Measurements from ENCODE around the gene COL3A1. TPM values are rescaled to one million over a fixed set of nuclear protein-coding genes. Genes with fewer than 3 reads are reported as not detected.

The COL3A1 gene
- total and polyA plus RNA-seq, 9 of the 15 experiments (the other 6 are each of a cell fraction or from before 2014, with no cell fraction given) = 0.01 to 0.71 (median 0.07) TPM; not detected in 2

- Histone ChIP-seq H3K4me3 (no peak overlapping the region), H3K4me1 (replicated peaks in 1 of 2; ENCODE audit: control insufficient read depth in 2 of 2, insufficient read depth in 2 of 2, low read length in 2 of 2) (no peaks in the 10 kb centered on the region), H3K27me3 (ENCODE audit: control insufficient read depth in 2 of 2, insufficient read depth in 2 of 2, low read length in 2 of 2) (no peaks in the 10 kb centered on the region), H3K79me2 (ENCODE audit: control insufficient read depth, insufficient read depth, low read length) (no peaks in the 10 kb centered on the region), H2AFZ (ENCODE audit: low read depth, low read length) (no peak overlapping the region), H4K20me1 (replicated peaks; ENCODE audit: control insufficient read depth, insufficient read depth, low read length) (no peaks in the 10 kb centered on the region), H3K9me3 (replicated peaks; ENCODE audit: control insufficient read depth, insufficient read depth, low read depth, low read length) (no peaks in the 10 kb centered on the region), H3K9ac (ENCODE audit: insufficient read depth in 1 of 2, low read depth in 2 of 2, low read length in 2 of 2) (no peak overlapping the region), H3K27ac (ENCODE audit: extremely low read depth, low read depth, low read length) (no peak overlapping the region), H3K4me2 (ENCODE audit: insufficient read depth, low read length) (no peak overlapping the region), H3K36me3 (ENCODE audit: control insufficient read depth, insufficient read depth, low read length) (no peaks in the 10 kb centered on the region), H3K9me1 (ENCODE audit: control insufficient read depth, insufficient read depth, low read length) (no peaks in the 10 kb centered on the region)
- CTCF ChIA-PET (ENCODE audit: low intra/inter-chr PET ratio) = no interaction called here
- intact Hi-C loops (cut with micrococcal nuclease) (no loop called here), in situ Hi-C loops (cut with MboI) (no loop called here)
- ATAC-seq (no peak), DNase-seq (ENCODE audit: extremely low read depth in 1 of 4, low spot score in 3 of 4) (no peak), FAIRE-seq (no peak)
- BruUV-seq (replicated peaks) = no TSS peak
- TF ChIP-seq ARID3A (IDR thresholded peaks at IDR 0.05; ENCODE audit: borderline replicate concordance, low read depth, low read length) (no peak), PATZ1 (CRISPR knock-in tag; IDR thresholded peaks at IDR 0.05; ENCODE audit: borderline replicate concordance) (no peak), CXXC5 (CRISPR knock-in tag; IDR thresholded peaks at IDR 0.05) (no peak), ZNF124 (CRISPR knock-in tag; IDR thresholded peaks at IDR 0.05) (no peak), BMI1 (IDR thresholded peaks at IDR 0.05; ENCODE audit: low read length) (no peak), MECOM (CRISPR knock-in tag; IDR thresholded peaks at IDR 0.05) (no peak)
- POLR2A ChIA-PET = no interaction called here
These were observed 9.9 kb downstream of the COL3A1 start for GRCh38 chr2:188984065-188984491.
